DMS53 (cell line): ENCODE measurements around the gene ST13.
"Not testable (repeated sequence)": the region's sequence is repeated elsewhere in the genome, so short reads cannot be mapped to it uniquely, and the experiment has no call there.

Source experiments
- DNase-seq: peaks from one replicate; lab custom pipeline; 2025; lab: John Stamatoyannopoulos, UW

The ST13 gene

GRCh38 chr22:40781749-40782148 is 74.7 kb downstream of the ST13 start:
- DNase-seq, result not testable (repeated sequence)
